Type B pancreatic cell (in vitro differentiated cells): ENCODE results near the gene FHOD3. TPM values are rescaled to one million over a fixed set of nuclear protein-coding genes. Genes with fewer than 3 reads are reported as not detected.

Source experiments
- DNase-seq: peaks from one replicate; pipeline ENCODE4 v3.0.0; 2021; ENCODE audit warnings: mixed read lengths; ENCODE audit not compliant: unreplicated experiment; ENCODE audit errors: extremely low spot score
- H3K27ac Mint-ChIP-seq: 2 replicates; pipeline ENCODE4 v1.8.0; 2021; ENCODE audit warnings: mild to moderate bottlenecking, mixed read lengths
- H3K27me3 Mint-ChIP-seq: 2 replicates; pipeline ENCODE4 v1.8.0; 2021; ENCODE audit warnings: mixed read lengths
- H3K36me3 Mint-ChIP-seq: 2 replicates; pipeline ENCODE4 v1.8.0; 2021; ENCODE audit warnings: mixed read lengths
- H3K4me1 Mint-ChIP-seq: one replicate; pipeline ENCODE4 v1.8.0; 2021; ENCODE audit warnings: mixed read lengths; ENCODE audit not compliant: unreplicated experiment
- H3K4me3 Mint-ChIP-seq: 2 replicates; pipeline ENCODE4 v1.8.0; 2021; ENCODE audit warnings: mild to moderate bottlenecking, mixed read lengths
- H3K9me3 Mint-ChIP-seq: 2 replicates; pipeline ENCODE4 v1.8.0; 2021; ENCODE audit warnings: mixed read lengths
- CTCF ChIP-seq: fragments of 200-600 bp; sonication (generic); conservative IDR thresholded peaks from 2 replicates; pipeline ENCODE4 v1.5.0; 2021; ENCODE audit warnings: antibody characterized with exemption, mild to moderate bottlenecking
- total RNA-seq: library from RNA; stranded (reverse); gene quantifications from 2 replicates; pipeline ENCODE4 v1.2.1, GENCODE V29; 2021; ENCODE audit warnings: low replicate concordance

The FHOD3 gene
- total RNA-seq, 1 donor from 2014 or later: 5.3 TPM

GRCh38 chr18:36415625-36416024 is 118.1 kb downstream of the FHOD3 start:
- Mint-ChIP-seq H3K36me3 (no peaks in the 10 kb centered on the region), H3K27ac (no peak overlapping the region), H3K4me3 (no peak overlapping the region), H3K9me3 (no peaks in the 10 kb centered on the region), H3K4me1 (peaks cover 7% of the 10 kb centered on the region), H3K27me3 (peaks cover 5% of the 10 kb centered on the region)
- no peak for TF ChIP-seq CTCF
- DNase-seq: no peak

- Mint-ChIP-seq H3K9me3 (no peaks in the 10 kb centered on the region), H3K36me3 (no peaks in the 10 kb centered on the region), H3K27me3 (peaks cover 5% of the 10 kb centered on the region), H3K27ac (no peak overlapping the region), H3K4me3 (no peak overlapping the region), H3K4me1 (peaks cover 7% of the 10 kb centered on the region)
- DNase-seq: no peak
- TF ChIP-seq CTCF: no peak
These were observed 121.8 kb downstream of the FHOD3 start for GRCh38 chr18:36419188-36419899.

GRCh38 chr18:36419900-36420531 is 122.5 kb downstream of the FHOD3 start:
- H3K4me3 Mint-ChIP-seq: no peak overlapping the region
- H3K36me3 Mint-ChIP-seq: no peaks in the 10 kb centered on the region
- TF ChIP-seq CTCF: no peak
- no peak overlapping the region for H3K27ac Mint-ChIP-seq
- peaks cover 5% of the 10 kb centered on the region for H3K27me3 Mint-ChIP-seq
- H3K9me3 Mint-ChIP-seq: no peaks in the 10 kb centered on the region
- no peak for DNase-seq
- peaks cover 7% of the 10 kb centered on the region for H3K4me1 Mint-ChIP-seq

- DNase-seq: no peak
These were observed 123.3 kb downstream of the FHOD3 start for GRCh38 chr18:36420826-36421225.

GRCh38 chr18:36424741-36425142 is 127.2 kb downstream of the FHOD3 start:
- DNase-seq: no peak
- no peaks in the 10 kb centered on the region for H3K9me3 Mint-ChIP-seq
- TF ChIP-seq CTCF: peak; percentile 49
- no peaks in the 10 kb centered on the region for H3K36me3 Mint-ChIP-seq
- peaks cover 5% of the 10 kb centered on the region for H3K27me3 Mint-ChIP-seq
- H3K27ac Mint-ChIP-seq: no peak overlapping the region
- H3K4me1 Mint-ChIP-seq: no peaks in the 10 kb centered on the region
- no peak overlapping the region for H3K4me3 Mint-ChIP-seq

More at GRCh38 chr18:36420826-36421225, 123.3 kb downstream of the FHOD3 start:
- no peaks in the 10 kb centered on the region for H3K36me3 Mint-ChIP-seq
- H3K9me3 Mint-ChIP-seq: no peaks in the 10 kb centered on the region
- H3K27me3 Mint-ChIP-seq: peaks cover 5% of the 10 kb centered on the region
- H3K4me1 Mint-ChIP-seq: no peaks in the 10 kb centered on the region
- no peak overlapping the region for H3K27ac Mint-ChIP-seq
- no peak for TF ChIP-seq CTCF
- H3K4me3 Mint-ChIP-seq: no peak overlapping the region
